CD1c-positive myeloid dendritic cell (primary cell): ENCODE measurements around the gene CPNE8.

Experiments
- DNase-seq: peaks from one replicate; pipeline ENCODE4 v3.0.0-alpha.2; 2016; ENCODE audit errors: extremely low spot score

CPNE8 gene

GRCh38 chr12:38728894-38729293, 176.5 kb downstream of the CPNE8 start:
- DNase-seq = no peak

GRCh38 chr12:38721611-38722252, 183.7 kb downstream of the CPNE8 start:
- DNase-seq = no peak

GRCh38 chr12:38720661-38721060, 184.7 kb downstream of the CPNE8 start:
- no peak for DNase-seq

GRCh38 chr12:38713294-38713693, 192.1 kb downstream of the CPNE8 start:
- no peak for DNase-seq

- no peak for DNase-seq
Observed at GRCh38 chr12:38711054-38711453, 194.3 kb downstream of the CPNE8 start.

- no peak for DNase-seq
Observed at GRCh38 chr12:38708466-38708865, 196.9 kb downstream of the CPNE8 start.

GRCh38 chr12:38707648-38708047, 197.7 kb downstream of the CPNE8 start:
- no peak for DNase-seq

GRCh38 chr12:38697289-38697688, 208.1 kb downstream of the CPNE8 start:
- DNase-seq = no peak

GRCh38 chr12:38695057-38695456, 210.3 kb downstream of the CPNE8 start:
- no peak for DNase-seq

- no peak for DNase-seq
Observed at GRCh38 chr12:38691164-38691563, 214.2 kb downstream of the CPNE8 start.

GRCh38 chr12:38690646-38691045, 214.7 kb downstream of the CPNE8 start:
- DNase-seq = no peak

- DNase-seq = no peak
Observed at GRCh38 chr12:38689704-38690103, 215.7 kb downstream of the CPNE8 start.

GRCh38 chr12:38689195-38689594, 216.2 kb downstream of the CPNE8 start:
- no peak for DNase-seq

- DNase-seq = no peak
Observed at GRCh38 chr12:38682521-38682920, 222.9 kb downstream of the CPNE8 start.

- DNase-seq = no peak
Observed at GRCh38 chr12:38669530-38669929, 235.9 kb downstream of the CPNE8 start.

- no peak for DNase-seq
Observed at GRCh38 chr12:38669081-38669480, 236.3 kb downstream of the CPNE8 start.

GRCh38 chr12:38666425-38666824, 239.0 kb downstream of the CPNE8 start:
- no peak for DNase-seq

GRCh38 chr12:38664661-38665269, 240.6 kb downstream of the CPNE8 start:
- DNase-seq = no peak

GRCh38 chr12:38662829-38663228, 242.6 kb downstream of the CPNE8 start:
- no peak for DNase-seq

GRCh38 chr12:38653650-38654049, 251.7 kb downstream of the CPNE8 start:
- DNase-seq = no peak

- no peak for DNase-seq
Observed at GRCh38 chr12:38648813-38649212, 256.6 kb downstream of the CPNE8 start.

GRCh38 chr12:38646146-38646545, 259.2 kb downstream of the CPNE8 start:
- DNase-seq = no peak

GRCh38 chr12:38639625-38640024, 265.8 kb downstream of the CPNE8 start:
- no peak for DNase-seq

GRCh38 chr12:38638401-38638800, 267.0 kb downstream of the CPNE8 start:
- no peak for DNase-seq
